Fibroblast of skin of abdomen (primary cell): Measurements from ENCODE around the gene CWF19L2.

Experiments
- DNase-seq: peaks from one replicate; pipeline ENCODE4 v3.0.0-alpha.2; 2013

Gene CWF19L2

GRCh38 chr11:107293677-107294344 lies 163.8 kb downstream of the CWF19L2 start:
- DNase-seq, result no peak

DNA sequence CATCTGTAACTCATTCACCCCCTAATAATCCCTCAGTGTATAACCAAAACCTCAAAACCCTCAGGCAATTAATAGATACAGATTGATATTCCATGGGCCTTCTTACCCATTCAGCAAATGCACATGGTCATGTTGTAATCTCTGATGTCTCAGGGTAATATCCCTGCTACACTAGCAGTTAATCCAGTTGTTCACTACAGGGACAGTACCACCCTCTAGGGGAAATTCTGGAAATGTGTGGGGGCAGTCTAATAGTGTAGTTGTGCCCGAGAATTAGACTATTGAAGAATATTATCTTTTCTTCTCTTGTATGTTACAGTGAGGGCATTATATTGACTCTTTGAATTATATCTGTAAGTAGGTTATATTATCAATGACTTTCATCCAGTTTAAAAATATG lies 175.4 kb downstream of the CWF19L2 start:
- no peak for DNase-seq
